Activated CD8-positive, alpha-beta memory T cell treated with anti-CD3 and anti-CD28 coated beads, Interleukin-2, amount 10 ng/mL, durations not matched to agents 7 days and 5 days (primary cell): Measurements from ENCODE around the gene MICU1. TPM values are rescaled to one million over a fixed set of nuclear protein-coding genes. Genes with fewer than 3 reads are reported as not detected.
A peak's percentile ranks its signal among the peaks of the same experiment; 100 is the strongest.
"Not testable (repeated sequence)": the region's sequence is repeated elsewhere in the genome, so short reads cannot be mapped to it uniquely, and the experiment has no call there.

Source experiments
- ATAC-seq: fragments of 150-1000 bp; cut with Tn5 transposase; one replicate; pipeline ENCODE4 v1.10.0; 2021; ENCODE audit warnings: moderate library complexity
- CTCF ChIA-PET: fragments of 350-600 bp; sonication (Branson Sonifier 250); formaldehyde crosslinking; loops from one replicate; lab custom pipeline; 2021; ENCODE audit warnings: antibody characterized with exemption; lab: Charles Lee
- DNase-seq: peaks from one replicate; pipeline ENCODE4 v3.0.0-alpha.2; 2020
- H3K27ac Mint-ChIP-seq: one replicate; pipeline ENCODE4 v1.8.0; 2021; ENCODE audit warnings: mild to moderate bottlenecking, mixed read lengths
- H3K27me3 Mint-ChIP-seq: one replicate; pipeline ENCODE4 v1.8.0; 2021; ENCODE audit warnings: mixed read lengths
- H3K36me3 Mint-ChIP-seq: one replicate; pipeline ENCODE4 v1.8.0; 2021; ENCODE audit warnings: mild to moderate bottlenecking, mixed read lengths
- H3K4me1 Mint-ChIP-seq: one replicate; pipeline ENCODE4 v1.8.0; 2021; ENCODE audit warnings: mixed read lengths
- H3K4me3 Mint-ChIP-seq: one replicate; pipeline ENCODE4 v1.8.0; 2021; ENCODE audit warnings: mild to moderate bottlenecking, moderate library complexity, mixed read lengths
- H3K9me3 Mint-ChIP-seq: one replicate; pipeline ENCODE4 v1.8.0; 2022; ENCODE audit warnings: low read depth, mixed read lengths
- total RNA-seq, 2 experiments: library from RNA; stranded (reverse); gene quantifications; one replicate each; pipeline ENCODE4 v1.2.3, GENCODE V29; 2021

Gene MICU1
- total RNA-seq, 2 experiments from 2014 or later = 25.9 to 27.2 TPM

DNA sequence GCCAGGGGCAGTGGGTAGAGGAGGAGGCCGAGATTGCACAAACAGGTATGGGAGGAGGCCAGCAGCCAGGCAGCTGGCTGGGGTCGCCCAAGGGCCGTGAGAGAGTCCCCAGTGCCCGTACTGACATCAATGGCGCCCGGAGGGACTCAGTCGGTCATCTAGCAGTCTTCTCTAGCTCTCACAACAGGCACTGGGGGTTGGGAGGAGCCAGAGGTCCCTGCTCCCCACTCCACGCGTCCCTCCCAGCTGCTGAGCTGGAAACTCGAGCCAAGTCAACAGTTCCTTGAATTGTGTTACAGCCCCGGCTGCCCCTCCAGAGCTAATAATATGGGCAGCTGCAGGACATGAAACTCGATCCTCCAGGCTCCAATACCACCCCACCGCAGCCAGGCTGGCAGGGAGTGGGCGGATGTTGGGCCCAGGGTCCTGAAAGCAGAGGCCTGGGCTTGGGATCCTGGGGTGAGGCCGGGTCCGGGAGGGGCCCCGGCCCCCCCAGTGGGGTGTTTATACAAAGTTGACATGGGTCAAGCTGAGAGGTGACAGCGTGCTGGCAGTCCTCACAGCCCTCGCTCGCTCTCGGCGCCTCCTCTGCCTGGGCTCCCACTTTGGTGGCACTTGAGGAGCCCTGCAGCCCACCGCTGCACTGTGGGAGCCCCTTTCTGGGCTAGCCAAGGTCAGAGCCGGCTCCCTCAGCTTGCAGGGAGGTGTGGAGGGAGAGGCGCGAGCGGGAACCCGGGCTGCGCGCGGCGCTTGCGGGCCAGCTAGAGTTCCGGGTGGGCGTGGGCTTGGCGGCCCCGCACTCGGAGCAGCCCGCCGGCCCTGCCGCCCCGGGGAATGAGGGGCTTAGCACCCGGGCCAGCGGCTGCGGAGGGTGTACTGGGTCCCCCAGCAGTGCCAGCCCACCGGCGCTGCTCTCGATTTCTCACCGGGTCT, 300.4 kb downstream of the MICU1 start:
- Mint-ChIP-seq H3K27ac (peak overlapping the region; percentile 49), H3K4me1 (peaks cover 80% of the 10 kb centered on the region)
- not testable (repeated sequence) for DNase-seq, H3K27me3 Mint-ChIP-seq, H3K36me3 Mint-ChIP-seq, H3K4me3 Mint-ChIP-seq, H3K9me3 Mint-ChIP-seq, ATAC-seq
- CTCF ChIA-PET = interaction anchor here (1.0 to 12.6 kb wide), 11 partner anchors 7 to 429 kb away, joined by 3 to 98 read pairs (median 6); partner anchors contain the start of gene DDIT4

DNA sequence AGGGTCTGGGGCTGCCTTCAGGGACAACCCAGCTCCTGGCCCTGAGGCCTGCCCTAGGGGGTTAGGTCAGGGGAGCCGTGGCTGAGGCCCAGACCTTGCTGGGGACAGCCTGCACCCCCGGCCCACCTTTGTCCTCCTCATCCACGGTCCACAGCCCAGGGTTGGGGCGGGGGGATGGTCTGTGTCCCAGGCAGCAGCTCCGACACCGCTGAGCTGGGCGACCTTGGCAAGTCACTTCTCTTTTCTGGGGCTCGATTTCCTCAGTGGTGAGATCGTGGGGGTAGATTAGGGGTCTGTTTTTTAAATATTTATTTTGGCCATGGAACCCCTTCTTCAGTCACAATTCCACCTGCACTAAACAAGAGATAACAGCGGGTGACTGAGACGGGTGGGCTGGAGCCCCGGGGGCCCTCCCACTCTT, 302.1 kb downstream of the MICU1 start:
- CTCF ChIA-PET = interaction anchor here (1.8 to 10.8 kb wide), 3 partner anchors 8 to 49 kb away, joined by 3 to 98 read pairs (median 6); no protein-coding TSS in a partner anchor
- peak overlapping the region; percentile 100 for H3K27ac Mint-ChIP-seq
- H3K36me3 Mint-ChIP-seq = peaks cover 9% of the 10 kb centered on the region
- no peaks in the 10 kb centered on the region for H3K9me3 Mint-ChIP-seq
- ATAC-seq (no peak), DNase-seq (no peak)
- peaks cover 74% of the 10 kb centered on the region for H3K4me1 Mint-ChIP-seq
- H3K27me3 Mint-ChIP-seq = no peaks in the 10 kb centered on the region
- H3K4me3 Mint-ChIP-seq = no peak overlapping the region

DNA sequence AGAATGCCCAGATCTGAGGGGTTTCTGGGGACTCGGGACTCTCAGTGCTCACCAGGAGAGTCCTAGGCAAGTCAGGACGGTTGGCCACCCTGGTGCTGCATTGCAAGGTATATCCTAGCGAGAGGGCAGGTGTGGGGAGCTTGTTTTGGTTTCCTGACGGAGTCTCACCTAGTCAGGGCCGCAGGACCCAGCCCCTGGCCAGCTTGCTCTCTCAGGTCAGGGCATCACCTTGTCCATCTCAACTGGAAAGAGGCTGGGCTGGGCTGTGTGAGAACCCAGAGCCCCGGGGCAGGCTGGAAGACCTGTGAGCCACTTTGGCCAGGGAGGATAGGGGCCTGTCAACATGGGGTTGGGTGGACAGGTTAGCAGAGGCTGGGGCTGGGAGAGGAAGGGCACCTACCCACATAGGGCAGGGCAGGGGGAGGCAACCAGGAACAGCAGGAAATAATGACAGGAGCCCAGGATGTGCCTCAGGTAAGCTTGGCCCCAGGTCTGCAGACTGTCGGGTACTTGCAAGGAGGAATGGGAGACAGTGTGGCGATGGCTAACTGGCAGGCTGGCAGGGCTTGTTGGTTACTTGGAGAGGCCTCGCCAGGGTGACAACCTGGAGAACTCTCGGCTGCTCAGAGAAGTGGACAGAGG, 302.6 kb downstream of the MICU1 start:
- CTCF ChIA-PET = interaction anchor here (1.8 to 10.8 kb wide), 3 partner anchors 9 to 48 kb away, joined by 3 to 98 read pairs (median 6); no protein-coding TSS in a partner anchor
- Mint-ChIP-seq H3K9me3 (no peaks in the 10 kb centered on the region), H3K4me1 (peaks cover 74% of the 10 kb centered on the region), H3K27ac (peak overlapping the region; percentile 100), H3K4me3 (no peak overlapping the region), H3K27me3 (no peaks in the 10 kb centered on the region), H3K36me3 (peaks cover 12% of the 10 kb centered on the region)
- no peak for ATAC-seq
- no peak for DNase-seq

DNA sequence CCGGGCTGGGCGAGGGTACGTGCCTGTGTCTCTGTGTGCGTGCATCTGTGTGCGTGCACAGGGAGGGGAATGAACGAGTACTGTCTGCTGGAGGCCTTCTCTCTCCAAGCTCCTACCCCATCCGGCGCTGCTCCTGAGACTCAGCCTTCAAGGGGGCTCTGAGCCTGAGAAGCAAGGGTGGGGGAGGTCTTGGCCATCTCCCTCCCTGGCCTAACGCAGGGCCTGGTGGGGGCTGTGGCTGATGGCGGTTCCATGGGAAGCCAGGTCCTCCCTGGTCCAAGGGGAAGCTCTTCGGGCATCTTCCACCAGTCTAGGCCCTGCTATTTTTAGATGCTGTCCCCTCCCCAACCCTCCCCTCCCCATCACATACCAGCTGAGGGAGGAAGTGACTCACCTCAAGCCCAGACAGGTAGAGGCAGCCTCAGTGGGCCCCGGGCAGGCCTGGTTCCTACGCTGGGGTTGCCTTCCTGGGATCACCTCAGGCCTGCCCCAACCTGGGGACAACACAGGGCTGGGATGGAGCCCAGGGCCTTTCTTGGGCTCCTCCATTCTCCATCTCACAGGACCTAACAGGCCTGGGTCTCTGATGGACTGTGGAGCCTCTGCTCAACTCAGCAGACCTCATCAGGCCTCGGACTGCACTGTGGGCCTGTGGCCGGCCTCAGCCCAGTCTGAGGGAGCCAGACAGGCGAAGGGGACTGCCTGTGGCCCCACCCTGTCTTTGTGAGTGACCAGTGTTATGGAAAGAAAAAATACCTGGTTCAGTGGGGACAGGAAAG, 303.4 kb downstream of the MICU1 start:
- H3K4me3 Mint-ChIP-seq = no peak overlapping the region
- peaks cover 10% of the 10 kb centered on the region for H3K36me3 Mint-ChIP-seq
- H3K27ac Mint-ChIP-seq = peak overlapping the region; percentile 100
- DNase-seq (peak; percentile 60), ATAC-seq (no peak)
- CTCF ChIA-PET = interaction anchor here (1.4 to 10.8 kb wide), 6 partner anchors 10 to 100 kb away, joined by 3 to 98 read pairs (median 5); no protein-coding TSS in a partner anchor
- H3K9me3 Mint-ChIP-seq = no peaks in the 10 kb centered on the region
- H3K27me3 Mint-ChIP-seq = no peaks in the 10 kb centered on the region
- H3K4me1 Mint-ChIP-seq = peaks cover 71% of the 10 kb centered on the region

DNA sequence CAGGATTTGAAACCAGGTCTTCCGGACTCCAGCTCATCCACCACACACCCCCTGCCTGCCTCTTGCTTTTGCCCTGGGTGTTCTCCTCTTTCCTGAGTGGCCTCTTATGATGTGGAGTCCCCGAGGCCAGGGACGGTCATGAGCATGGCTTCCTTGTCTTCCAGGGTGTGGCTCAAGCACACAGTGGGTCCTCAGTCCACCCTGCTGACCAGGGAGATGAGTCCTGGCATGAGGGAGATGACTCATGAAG, 303.9 kb downstream of the MICU1 start:
- CTCF ChIA-PET = interaction anchor here (1.4 to 10.8 kb wide), 7 partner anchors 10 to 99 kb away, joined by 3 to 98 read pairs (median 6); no protein-coding TSS in a partner anchor
- H3K27ac Mint-ChIP-seq = peak overlapping the region; percentile 100

DNA sequence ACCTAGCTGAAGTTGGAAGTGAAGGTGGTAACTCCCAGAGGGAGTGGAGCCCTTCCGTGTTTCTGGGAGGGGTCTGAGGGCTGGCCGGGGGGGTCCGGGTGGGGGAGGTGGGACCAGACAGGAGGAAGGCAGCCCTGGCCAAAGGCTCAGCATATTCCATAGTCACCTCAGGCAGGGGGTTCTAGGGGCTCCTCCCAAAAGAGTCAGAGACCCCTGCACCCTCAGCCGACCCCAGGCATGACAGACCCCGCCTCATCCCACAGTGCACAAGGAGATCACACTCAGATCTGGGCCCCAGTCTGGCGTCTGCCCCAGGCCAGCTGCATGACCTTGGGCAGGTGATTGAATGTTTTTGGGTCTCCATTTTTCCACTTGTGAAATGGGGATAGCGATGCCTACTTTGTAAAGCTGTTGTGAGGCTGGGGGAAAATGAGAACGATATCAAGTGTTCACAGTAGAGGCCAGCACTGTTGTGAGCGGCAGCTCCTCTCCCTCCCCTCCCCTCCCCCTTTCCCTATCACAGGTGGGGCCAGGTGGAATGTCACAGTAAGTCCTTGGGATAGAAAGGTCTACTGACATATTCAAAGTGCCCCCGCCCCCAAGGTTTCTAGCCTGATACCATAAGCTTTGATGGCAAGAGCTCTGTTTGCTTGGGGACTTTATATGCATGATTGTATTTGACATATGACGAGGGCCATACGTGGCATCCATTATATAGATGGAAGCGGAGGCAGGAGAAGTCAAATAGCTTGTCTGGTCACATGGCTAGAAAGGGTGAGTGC, 304.4 kb downstream of the MICU1 start:
- Mint-ChIP-seq H3K36me3 (peaks cover 8% of the 10 kb centered on the region), H3K9me3 (no peaks in the 10 kb centered on the region), H3K27ac (peak overlapping the region; percentile 100), H3K4me1 (peaks cover 73% of the 10 kb centered on the region), H3K4me3 (no peak overlapping the region), H3K27me3 (no peaks in the 10 kb centered on the region)
- no peak for ATAC-seq
- no peak for DNase-seq
- CTCF ChIA-PET = interaction anchor here (0.8 to 10.8 kb wide), 14 partner anchors 11 to 234 kb away, joined by 3 to 98 read pairs (median 3); no protein-coding TSS in a partner anchor

More for the DNA sequence above, 303.9 kb downstream of the MICU1 start:
- Mint-ChIP-seq H3K27me3 (no peaks in the 10 kb centered on the region), H3K36me3 (peaks cover 12% of the 10 kb centered on the region), H3K9me3 (no peaks in the 10 kb centered on the region), H3K4me3 (no peak overlapping the region), H3K4me1 (peaks cover 75% of the 10 kb centered on the region)
- no peak for DNase-seq
- ATAC-seq = no peak

DNA sequence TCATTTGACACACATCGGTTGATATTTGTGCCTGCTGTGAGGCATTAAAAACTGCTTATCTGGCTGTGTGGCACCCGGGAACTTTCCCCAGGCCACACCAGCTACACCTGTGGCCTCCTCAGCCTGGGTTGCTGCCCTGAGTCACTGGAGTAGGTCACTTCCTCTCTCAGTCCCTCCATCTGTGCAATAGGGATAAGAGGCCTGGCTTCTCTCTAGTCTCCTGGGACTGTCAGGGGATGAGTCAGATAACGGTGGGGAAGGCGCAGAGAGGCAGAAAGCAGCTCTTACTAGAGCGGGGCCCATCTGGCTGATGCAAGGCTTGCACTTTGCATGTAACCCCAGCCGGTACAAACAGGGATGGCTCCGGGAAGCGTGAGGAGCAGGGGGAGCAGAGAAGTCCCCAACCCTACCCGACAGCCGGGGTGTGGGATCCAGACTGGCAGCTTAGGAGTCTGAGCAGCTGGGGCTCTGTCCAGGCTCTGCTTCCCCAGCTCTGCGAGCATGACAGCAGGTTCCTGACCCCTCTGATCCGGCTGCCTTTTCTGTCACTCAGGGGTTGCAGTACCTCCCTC, 305.1 kb downstream of the MICU1 start:
- DNase-seq (peak; percentile 79), ATAC-seq (peak; percentile 40)
- H3K4me1 Mint-ChIP-seq = peaks cover 78% of the 10 kb centered on the region
- H3K27me3 Mint-ChIP-seq = no peaks in the 10 kb centered on the region
- H3K36me3 Mint-ChIP-seq = peaks cover 10% of the 10 kb centered on the region
- peak overlapping the region; percentile 100 for H3K27ac Mint-ChIP-seq
- CTCF ChIA-PET = interaction anchor here (0.6 to 10.8 kb wide), 14 partner anchors 11 to 233 kb away, joined by 3 to 98 read pairs (median 3); no protein-coding TSS in a partner anchor
- H3K9me3 Mint-ChIP-seq = no peaks in the 10 kb centered on the region
- peak overlapping the region; percentile 66 for H3K4me3 Mint-ChIP-seq

DNA sequence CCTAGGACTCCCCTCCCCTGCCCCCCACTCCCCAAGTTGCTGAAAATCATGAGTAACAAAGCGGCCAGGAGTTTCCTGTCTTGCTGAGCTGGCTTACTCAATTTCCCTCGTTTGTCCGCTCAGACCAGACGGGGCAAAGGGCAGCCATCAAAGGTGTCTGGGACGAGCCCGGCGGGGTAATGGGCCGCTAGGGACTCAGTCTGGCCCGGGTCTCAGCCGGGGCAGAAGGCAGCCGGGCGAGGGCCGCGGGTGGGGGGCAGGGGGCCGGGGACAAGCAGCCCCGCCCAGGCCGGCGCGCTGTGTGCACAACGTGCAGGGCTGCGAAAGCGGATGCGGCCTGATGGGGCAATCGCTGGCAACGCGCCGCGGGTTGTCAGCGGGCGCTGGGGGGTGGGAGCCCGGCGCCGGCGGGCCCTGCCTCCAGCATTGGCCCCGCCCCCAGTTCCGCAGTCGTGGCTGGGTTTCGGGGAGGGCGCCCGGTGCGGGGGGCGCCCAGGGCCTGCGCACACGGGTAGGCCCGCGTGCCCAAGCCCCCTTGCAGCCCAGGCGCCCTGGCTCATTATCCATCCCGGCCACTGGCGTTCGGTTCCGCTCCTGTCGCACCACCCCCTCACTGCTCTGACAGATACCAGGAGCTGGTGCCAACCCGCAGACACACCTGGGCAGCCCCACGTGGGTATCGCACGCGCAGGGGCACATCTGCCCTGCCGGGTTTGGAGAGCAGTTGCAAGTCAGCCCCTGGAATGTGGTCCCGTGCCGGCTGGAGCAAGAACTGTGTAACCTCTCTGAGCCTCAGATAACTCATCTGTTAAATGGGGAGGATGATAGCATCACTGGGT, 306.2 kb downstream of the MICU1 start:
- peak overlapping the region; percentile 81 for H3K4me3 Mint-ChIP-seq
- H3K4me1 Mint-ChIP-seq = peaks cover 79% of the 10 kb centered on the region
- no peaks in the 10 kb centered on the region for H3K27me3 Mint-ChIP-seq
- peak overlapping the region; percentile 100 for H3K27ac Mint-ChIP-seq
- H3K9me3 Mint-ChIP-seq = no peaks in the 10 kb centered on the region
- CTCF ChIA-PET = interaction anchor here (0.6 to 10.8 kb wide), 11 partner anchors 11 to 272 kb away, joined by 3 to 98 read pairs (median 4); no protein-coding TSS in a partner anchor
- DNase-seq (peak; percentile 93), ATAC-seq (peak; percentile 86)
- peaks cover 10% of the 10 kb centered on the region for H3K36me3 Mint-ChIP-seq

DNA sequence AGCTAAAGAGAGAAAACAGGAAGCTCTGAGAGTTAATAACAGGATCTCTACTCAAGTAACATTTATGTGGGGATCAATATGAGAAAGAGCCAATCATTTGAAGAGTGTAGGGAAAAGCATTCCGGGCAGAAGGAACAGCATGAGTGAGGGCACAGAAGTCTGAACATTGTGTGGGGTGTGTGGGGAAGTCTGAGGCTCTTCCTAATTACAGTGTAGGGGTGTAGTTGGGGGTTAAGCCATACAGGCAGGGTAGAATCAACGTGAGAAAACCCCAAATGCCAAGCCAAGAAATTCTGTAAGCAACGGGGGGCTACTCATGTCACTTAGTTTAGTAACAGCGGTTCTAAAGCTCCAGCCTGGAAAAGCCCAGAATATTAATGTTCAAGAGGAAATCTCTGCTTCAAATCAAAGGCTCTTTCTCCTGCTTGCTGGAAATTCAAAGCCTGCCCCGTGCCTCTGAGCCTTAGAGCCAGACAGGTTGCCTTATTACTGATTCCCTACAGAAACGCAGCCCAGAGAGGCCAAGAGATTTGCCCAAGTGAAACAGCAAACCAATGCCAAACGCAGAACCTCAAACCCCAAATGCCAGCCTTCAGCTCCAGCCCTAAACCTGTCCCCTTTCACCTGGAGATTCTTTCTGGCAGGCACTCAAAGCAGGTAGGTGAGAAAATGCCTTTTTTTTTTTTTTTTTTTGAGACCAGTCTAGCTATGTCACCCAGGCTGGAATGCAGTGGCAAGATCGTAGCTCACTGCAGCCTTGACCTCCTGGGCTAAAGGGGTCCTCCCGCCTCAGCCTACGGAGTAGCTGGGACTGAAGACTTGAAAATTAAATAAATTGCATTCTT, 307.2 kb downstream of the MICU1 start:
- Mint-ChIP-seq H3K27ac (peak overlapping the region; percentile 85), H3K9me3 (no peaks in the 10 kb centered on the region), H3K4me3 (peak overlapping the region; percentile 81), H3K4me1 (peaks cover 71% of the 10 kb centered on the region), H3K36me3 (peaks cover 10% of the 10 kb centered on the region), H3K27me3 (no peaks in the 10 kb centered on the region)
- DNase-seq (no peak), ATAC-seq (no peak)
- CTCF ChIA-PET = interaction anchor here (0.6 to 10.8 kb wide), 13 partner anchors 10 to 271 kb away, joined by 3 to 98 read pairs (median 3); no protein-coding TSS in a partner anchor
